Endothelial cell (in vitro differentiated cells): ENCODE measurements around the gene MPP3. TPM values are rescaled to one million over a fixed set of nuclear protein-coding genes. Genes with fewer than 3 reads are reported as not detected.

Source experiments
- DNase-seq: peaks from one replicate; pipeline ENCODE4 v3.0.0; 2021; ENCODE audit warnings: low spot score
- H3K27ac Mint-ChIP-seq: one replicate; pipeline ENCODE4 v1.8.0; 2021; ENCODE audit warnings: mixed read lengths, inconsistent platforms; ENCODE audit not compliant: unreplicated experiment
- H3K27me3 Mint-ChIP-seq: one replicate; pipeline ENCODE4 v1.8.0; 2021; ENCODE audit warnings: mild to moderate bottlenecking, moderate library complexity, mixed read lengths, inconsistent platforms; ENCODE audit not compliant: unreplicated experiment
- H3K36me3 Mint-ChIP-seq: one replicate; pipeline ENCODE4 v1.8.0; 2021; ENCODE audit warnings: mild to moderate bottlenecking, low read depth, mixed read lengths, inconsistent platforms; ENCODE audit not compliant: unreplicated experiment
- H3K4me1 Mint-ChIP-seq: one replicate; pipeline ENCODE4 v1.8.0; 2021; ENCODE audit warnings: mild to moderate bottlenecking, mixed read lengths, inconsistent platforms; ENCODE audit not compliant: unreplicated experiment
- H3K4me3 Mint-ChIP-seq: one replicate; pipeline ENCODE4 v1.8.0; 2021; ENCODE audit warnings: mild to moderate bottlenecking, mixed read lengths, inconsistent platforms; ENCODE audit not compliant: unreplicated experiment
- H3K9me3 Mint-ChIP-seq: one replicate; pipeline ENCODE4 v1.8.0; 2021; ENCODE audit warnings: mixed read lengths, inconsistent platforms; ENCODE audit not compliant: unreplicated experiment
- total RNA-seq: library from RNA; stranded (reverse); fragmentation: NEBNext Ultra II Directional; extraction: Animal tissue kit (Norgen Biotek cat#: 25700); gene quantifications from one replicate; pipeline ENCODE4 v1.2.1, GENCODE V29; 2021; ENCODE audit not compliant: unreplicated experiment
- TF ChIP-seq, protein P1 (sequence below): fragments of 200-600 bp; sonication (generic); IDR thresholded peaks from one replicate; pipeline ENCODE4 v1.5.0; 2021; ENCODE audit warnings: antibody characterized with exemption; ENCODE audit not compliant: unreplicated experiment

Gene MPP3
- total RNA-seq, 1 donor from 2014 or later, result 5.2 TPM

- DNase-seq, result no peak
- H3K4me3 Mint-ChIP-seq, result no peak overlapping the region
- no peaks in the 10 kb centered on the region for H3K9me3 Mint-ChIP-seq
- H3K27me3 Mint-ChIP-seq, result peaks cover 1% of the 10 kb centered on the region
- H3K4me1 Mint-ChIP-seq, result no peaks in the 10 kb centered on the region
- H3K36me3 Mint-ChIP-seq, result no peaks in the 10 kb centered on the region
- H3K27ac Mint-ChIP-seq, result no peak overlapping the region
- TF ChIP-seq, protein P1, sequence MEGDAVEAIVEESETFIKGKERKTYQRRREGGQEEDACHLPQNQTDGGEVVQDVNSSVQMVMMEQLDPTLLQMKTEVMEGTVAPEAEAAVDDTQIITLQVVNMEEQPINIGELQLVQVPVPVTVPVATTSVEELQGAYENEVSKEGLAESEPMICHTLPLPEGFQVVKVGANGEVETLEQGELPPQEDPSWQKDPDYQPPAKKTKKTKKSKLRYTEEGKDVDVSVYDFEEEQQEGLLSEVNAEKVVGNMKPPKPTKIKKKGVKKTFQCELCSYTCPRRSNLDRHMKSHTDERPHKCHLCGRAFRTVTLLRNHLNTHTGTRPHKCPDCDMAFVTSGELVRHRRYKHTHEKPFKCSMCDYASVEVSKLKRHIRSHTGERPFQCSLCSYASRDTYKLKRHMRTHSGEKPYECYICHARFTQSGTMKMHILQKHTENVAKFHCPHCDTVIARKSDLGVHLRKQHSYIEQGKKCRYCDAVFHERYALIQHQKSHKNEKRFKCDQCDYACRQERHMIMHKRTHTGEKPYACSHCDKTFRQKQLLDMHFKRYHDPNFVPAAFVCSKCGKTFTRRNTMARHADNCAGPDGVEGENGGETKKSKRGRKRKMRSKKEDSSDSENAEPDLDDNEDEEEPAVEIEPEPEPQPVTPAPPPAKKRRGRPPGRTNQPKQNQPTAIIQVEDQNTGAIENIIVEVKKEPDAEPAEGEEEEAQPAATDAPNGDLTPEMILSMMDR, result no peak
These were observed 41.4 kb downstream of the MPP3 start for GRCh38 chr17:43791589-43791988.

GRCh38 chr17:43790311-43790940 lies 42.5 kb downstream of the MPP3 start:
- TF ChIP-seq, protein P1, result no peak
- DNase-seq, result no peak
- H3K27ac Mint-ChIP-seq, result no peak overlapping the region

GRCh38 chr17:43789482-43789881 lies 43.5 kb downstream of the MPP3 start:
- no peaks in the 10 kb centered on the region for H3K9me3 Mint-ChIP-seq
- DNase-seq, result no peak
- H3K4me1 Mint-ChIP-seq, result no peaks in the 10 kb centered on the region
- H3K27ac Mint-ChIP-seq, result no peak overlapping the region
- no peak overlapping the region for H3K4me3 Mint-ChIP-seq
- peaks cover 2% of the 10 kb centered on the region for H3K27me3 Mint-ChIP-seq
- TF ChIP-seq, protein P1, result no peak
- H3K36me3 Mint-ChIP-seq, result no peaks in the 10 kb centered on the region

More at GRCh38 chr17:43790311-43790940, 42.5 kb downstream of the MPP3 start:
- no peak overlapping the region for H3K4me3 Mint-ChIP-seq
- H3K27me3 Mint-ChIP-seq, result peaks cover 1% of the 10 kb centered on the region
- H3K36me3 Mint-ChIP-seq, result no peaks in the 10 kb centered on the region
- H3K4me1 Mint-ChIP-seq, result no peaks in the 10 kb centered on the region
- no peaks in the 10 kb centered on the region for H3K9me3 Mint-ChIP-seq

GRCh38 chr17:43788540-43788939 lies 44.4 kb downstream of the MPP3 start:
- TF ChIP-seq, protein P1, result no peak
- no peaks in the 10 kb centered on the region for H3K4me1 Mint-ChIP-seq
- H3K27me3 Mint-ChIP-seq, result peaks cover 2% of the 10 kb centered on the region
- no peaks in the 10 kb centered on the region for H3K9me3 Mint-ChIP-seq
- DNase-seq, result no peak
- H3K36me3 Mint-ChIP-seq, result no peaks in the 10 kb centered on the region
- no peak overlapping the region for H3K4me3 Mint-ChIP-seq
- H3K27ac Mint-ChIP-seq, result no peak overlapping the region

- H3K9me3 Mint-ChIP-seq, result no peaks in the 10 kb centered on the region
- TF ChIP-seq, protein P1, result no peak
- H3K36me3 Mint-ChIP-seq, result no peaks in the 10 kb centered on the region
- H3K27me3 Mint-ChIP-seq, result peaks cover 2% of the 10 kb centered on the region
- no peak for DNase-seq
- no peak overlapping the region for H3K27ac Mint-ChIP-seq
- no peaks in the 10 kb centered on the region for H3K4me1 Mint-ChIP-seq
- H3K4me3 Mint-ChIP-seq, result no peak overlapping the region
These were observed 45.2 kb downstream of the MPP3 start for GRCh38 chr17:43787728-43788127.
